Left lung (tissue), 10 donors: ENCODE measurements around the gene ZNF865. TPM values are rescaled to one million over a fixed set of nuclear protein-coding genes. Genes with fewer than 3 reads are reported as not detected.
A peak's percentile ranks its signal among the peaks of the same experiment; 100 is the strongest.

Source experiments
- ATAC-seq: fragments of 200-7000 bp; cut with Tn5 transposase; one replicate; pipeline ENCODE4 v1.9.1; 2020; ENCODE audit warnings: moderate library complexity
- DNase-seq, 4 donors: peaks; one replicate each; pipeline ENCODE4 v3.0.0-alpha.2; 2013 to 2020
- H3K27ac ChIP-seq, 2 donors: fragments of 200-600 bp; sonication (generic) in 1 of 2; one replicate each; pipeline versions ENCODE4 v1.5.0 to v1.8.0; 2020 to 2021
- H3K27me3 ChIP-seq, 2 donors: fragments of 200-600 bp; sonication (generic) in 1 of 2; one replicate each; pipeline versions ENCODE4 v1.5.0 to v1.8.0; 2020 to 2021
- H3K36me3 ChIP-seq, 2 donors: fragments of 200-600 bp; sonication (generic) in 1 of 2; one replicate each; pipeline versions ENCODE4 v1.5.0 to v1.8.0; 2020 to 2021
- H3K4me1 ChIP-seq, 2 donors: fragments of 200-600 bp; one replicate each; pipeline ENCODE4 v1.8.0; 2021
- H3K4me3 ChIP-seq, 2 donors: fragments of 200-600 bp; sonication (generic) in 1 of 2; one replicate each; pipeline versions ENCODE4 v1.5.0 to v1.8.0; 2020 to 2021; ENCODE audit warnings: mild to moderate bottlenecking in 1 of 2
- H3K9me3 ChIP-seq, 2 donors: fragments of 200-600 bp; sonication (generic) in 1 of 2; one replicate each; pipeline versions ENCODE4 v1.5.0 to v1.8.0; 2020 to 2021
- CTCF ChIP-seq, 2 donors: fragments of 200-600 bp; sonication (generic) in 1 of 2; IDR thresholded peaks; one replicate each; pipeline versions ENCODE4 v1.5.0 to v1.8.0; 2021; ENCODE audit warnings: antibody characterized with exemption in 2 of 2
- intact Hi-C, 2 donors: fragments of 100-400 bp; cut with DNase I; formaldehyde crosslinking; loops; one replicate each; pipeline versions ENCODE4 v1.11.2 to v1.14.2; 2022
- polyA plus RNA-seq, 6 donors: library from polyadenylated mRNA; unstranded; fragments of 120-200 nt; gene quantifications; one replicate each; pipeline ENCODE4 v1.2.1, GENCODE V29; 2013; ENCODE audit not compliant: insufficient read length in 6 of 6
- total RNA-seq, 2 donors: library from RNA; stranded (reverse); fragmentation: NEBNext Ultra II Directional; extraction: Animal tissue kit (Norgen Biotek cat#: 25700); gene quantifications; one replicate each; pipeline ENCODE4 v1.2.1, GENCODE V29; 2021
- donor health status: DM: no; HTN: yes; CAD: no.
- donor health status: DM: no; HTN: no; CAD: no.

ZNF865 gene
- total and polyA plus RNA-seq, 8 donors: 5.9 to 16.1 (median 10.0) TPM

GRCh38 chr19:55605207-55605636, 225 bp upstream of the ZNF865 start:
- Histone ChIP-seq H3K27me3 (no peaks in the 10 kb centered on the region), H3K4me3 (peak overlapping the region; percentile 65 to 74), H3K27ac (peak overlapping the region; percentile 91 to 95), H3K36me3 (peaks cover 0 to 28% of the 10 kb centered on the region in 2 donors), H3K4me1 (peaks cover 7 to 77% of the 10 kb centered on the region in 2 donors), H3K9me3 (no peaks in the 10 kb centered on the region)
- no peak for TF ChIP-seq CTCF (IDR thresholded peaks at IDR 0.05)
- ATAC-seq (peak; percentile 83), DNase-seq (peak; percentile 95 to 98 (median 98))
- intact Hi-C loops: loop anchor here in 1 of 2 donors (10.0 kb wide), 1 partner anchor 90 kb away; no protein-coding TSS in a partner anchor

GRCh38 chr19:55606471-55606787, 982 bp downstream of the ZNF865 start:
- DNase-seq: no peak
- peak overlapping the region; percentile 65 to 74 for H3K4me3 ChIP-seq
- H3K4me1 ChIP-seq: peaks cover 7 to 74% of the 10 kb centered on the region in 2 donors
- H3K27me3 ChIP-seq: no peaks in the 10 kb centered on the region
- H3K9me3 ChIP-seq: no peaks in the 10 kb centered on the region
- intact Hi-C loops: loop anchor here in 1 of 2 donors (10.0 kb wide), 1 partner anchor 92 kb away; no protein-coding TSS in a partner anchor
- no peak for TF ChIP-seq CTCF (IDR thresholded peaks at IDR 0.05)
- ATAC-seq: no peak
- H3K27ac ChIP-seq: peak overlapping the region; percentile 91 to 95
- H3K36me3 ChIP-seq: peaks cover 0 to 35% of the 10 kb centered on the region in 2 donors

- H3K27ac ChIP-seq: peak overlapping the region in 1 of 2 donors; percentile 95
- no peaks in the 10 kb centered on the region for H3K9me3 ChIP-seq
- peak overlapping the region; percentile 65 to 74 for H3K4me3 ChIP-seq
- H3K4me1 ChIP-seq: peaks cover 7 to 73% of the 10 kb centered on the region in 2 donors
- ATAC-seq: no peak
- TF ChIP-seq CTCF (IDR thresholded peaks at IDR 0.05): no peak
- DNase-seq: no peak
- no peaks in the 10 kb centered on the region for H3K27me3 ChIP-seq
- H3K36me3 ChIP-seq: peaks cover 0 to 35% of the 10 kb centered on the region in 2 donors
- intact Hi-C loops: loop anchor here in 1 of 2 donors (10.0 kb wide), 1 partner anchor 92 kb away; no protein-coding TSS in a partner anchor
Measured at GRCh38 chr19:55606817-55607216, 1.4 kb downstream of the ZNF865 start.

- TF ChIP-seq CTCF (IDR thresholded peaks at IDR 0.05): no peak
- Histone ChIP-seq H3K36me3 (peaks cover 0 to 33% of the 10 kb centered on the region in 2 donors), H3K27me3 (no peaks in the 10 kb centered on the region), H3K4me1 (peaks cover 7 to 58% of the 10 kb centered on the region in 2 donors), H3K4me3 (no peak overlapping the region), H3K27ac (no peak overlapping the region), H3K9me3 (no peaks in the 10 kb centered on the region)
- intact Hi-C loops: loop anchor here in 1 of 2 donors (10.0 kb wide), 1 partner anchor 95 kb away; no protein-coding TSS in a partner anchor
- ATAC-seq (no peak), DNase-seq (no peak)
Measured at GRCh38 chr19:55609326-55609725, 3.9 kb downstream of the ZNF865 start.

GRCh38 chr19:55611300-55611982, 6.0 kb downstream of the ZNF865 start:
- H3K4me1 ChIP-seq: peaks cover 5 to 48% of the 10 kb centered on the region in 2 donors
- peaks cover 0 to 54% of the 10 kb centered on the region in 2 donors for H3K36me3 ChIP-seq
- no peaks in the 10 kb centered on the region for H3K27me3 ChIP-seq
- ATAC-seq (no peak), DNase-seq (no peak)
- no peak overlapping the region for H3K27ac ChIP-seq
- no peak overlapping the region for H3K4me3 ChIP-seq
- H3K9me3 ChIP-seq: no peaks in the 10 kb centered on the region
- intact Hi-C loops: no loop called here
- TF ChIP-seq CTCF (IDR thresholded peaks at IDR 0.05): no peak
